Endothelial cell (in vitro differentiated cells): Measurements from ENCODE around the gene SCAMP1. TPM values are rescaled to one million over a fixed set of nuclear protein-coding genes. Genes with fewer than 3 reads are reported as not detected.
A peak's percentile ranks its signal among the peaks of the same experiment; 100 is the strongest.
"Not testable (repeated sequence)": the region's sequence is repeated elsewhere in the genome, so short reads cannot be mapped to it uniquely, and the experiment has no call there.

Source experiments
- DNase-seq: peaks from one replicate; pipeline ENCODE4 v3.0.0; 2021; ENCODE audit warnings: low spot score
- H3K27ac Mint-ChIP-seq: one replicate; pipeline ENCODE4 v1.8.0; 2021; ENCODE audit warnings: mixed read lengths, inconsistent platforms; ENCODE audit not compliant: unreplicated experiment
- H3K27me3 Mint-ChIP-seq: one replicate; pipeline ENCODE4 v1.8.0; 2021; ENCODE audit warnings: mild to moderate bottlenecking, moderate library complexity, mixed read lengths, inconsistent platforms; ENCODE audit not compliant: unreplicated experiment
- H3K36me3 Mint-ChIP-seq: one replicate; pipeline ENCODE4 v1.8.0; 2021; ENCODE audit warnings: mild to moderate bottlenecking, low read depth, mixed read lengths, inconsistent platforms; ENCODE audit not compliant: unreplicated experiment
- H3K4me1 Mint-ChIP-seq: one replicate; pipeline ENCODE4 v1.8.0; 2021; ENCODE audit warnings: mild to moderate bottlenecking, mixed read lengths, inconsistent platforms; ENCODE audit not compliant: unreplicated experiment
- H3K4me3 Mint-ChIP-seq: one replicate; pipeline ENCODE4 v1.8.0; 2021; ENCODE audit warnings: mild to moderate bottlenecking, mixed read lengths, inconsistent platforms; ENCODE audit not compliant: unreplicated experiment
- H3K9me3 Mint-ChIP-seq: one replicate; pipeline ENCODE4 v1.8.0; 2021; ENCODE audit warnings: mixed read lengths, inconsistent platforms; ENCODE audit not compliant: unreplicated experiment
- total RNA-seq: library from RNA; stranded (reverse); fragmentation: NEBNext Ultra II Directional; extraction: Animal tissue kit (Norgen Biotek cat#: 25700); gene quantifications from one replicate; pipeline ENCODE4 v1.2.1, GENCODE V29; 2021; ENCODE audit not compliant: unreplicated experiment
- TF ChIP-seq, protein P1 (sequence below): fragments of 200-600 bp; sonication (generic); IDR thresholded peaks from one replicate; pipeline ENCODE4 v1.5.0; 2021; ENCODE audit warnings: antibody characterized with exemption; ENCODE audit not compliant: unreplicated experiment

Gene SCAMP1
- total RNA-seq, 1 donor from 2014 or later: 30.6 TPM

DNA sequence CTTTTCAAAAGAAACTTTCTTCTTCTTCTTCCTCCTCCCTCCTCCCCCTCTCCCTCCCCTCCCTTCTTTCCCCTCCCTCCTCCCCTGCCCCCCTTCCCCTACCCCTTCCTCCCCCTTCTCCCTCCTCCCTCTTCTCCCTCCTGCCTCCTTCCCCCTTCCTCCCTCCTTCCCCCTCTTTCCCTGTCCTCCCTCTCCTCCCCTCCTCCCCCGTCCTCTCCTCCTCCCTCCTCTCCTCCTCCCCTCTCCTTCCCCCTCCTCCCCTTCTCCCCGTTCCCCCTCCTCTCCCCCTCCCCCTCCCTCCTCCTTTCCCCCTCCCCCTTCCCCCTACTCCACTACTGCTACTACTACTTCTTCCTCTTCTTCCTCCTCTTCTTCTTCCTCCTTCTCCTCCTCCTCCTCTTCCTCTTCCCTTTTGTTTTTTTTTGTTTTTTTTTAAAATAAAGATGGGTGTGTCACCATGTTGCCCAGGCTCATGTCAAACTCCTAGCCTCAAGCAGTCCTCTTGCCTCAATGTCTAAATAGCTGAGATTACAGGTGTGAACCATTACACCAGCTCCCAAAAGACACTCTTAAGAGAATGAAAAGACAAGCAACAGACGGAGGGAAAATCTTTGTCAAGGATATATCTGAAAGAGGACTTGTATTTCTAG lies 87.5 kb downstream of the SCAMP1 start:
- Mint-ChIP-seq H3K27me3 (peaks cover 1% of the 10 kb centered on the region), H3K9me3 (no peaks in the 10 kb centered on the region), H3K36me3 (peaks cover 4% of the 10 kb centered on the region), H3K27ac (no peak overlapping the region), H3K4me1 (no peaks in the 10 kb centered on the region), H3K4me3 (no peak overlapping the region)
- TF ChIP-seq, protein P1, sequence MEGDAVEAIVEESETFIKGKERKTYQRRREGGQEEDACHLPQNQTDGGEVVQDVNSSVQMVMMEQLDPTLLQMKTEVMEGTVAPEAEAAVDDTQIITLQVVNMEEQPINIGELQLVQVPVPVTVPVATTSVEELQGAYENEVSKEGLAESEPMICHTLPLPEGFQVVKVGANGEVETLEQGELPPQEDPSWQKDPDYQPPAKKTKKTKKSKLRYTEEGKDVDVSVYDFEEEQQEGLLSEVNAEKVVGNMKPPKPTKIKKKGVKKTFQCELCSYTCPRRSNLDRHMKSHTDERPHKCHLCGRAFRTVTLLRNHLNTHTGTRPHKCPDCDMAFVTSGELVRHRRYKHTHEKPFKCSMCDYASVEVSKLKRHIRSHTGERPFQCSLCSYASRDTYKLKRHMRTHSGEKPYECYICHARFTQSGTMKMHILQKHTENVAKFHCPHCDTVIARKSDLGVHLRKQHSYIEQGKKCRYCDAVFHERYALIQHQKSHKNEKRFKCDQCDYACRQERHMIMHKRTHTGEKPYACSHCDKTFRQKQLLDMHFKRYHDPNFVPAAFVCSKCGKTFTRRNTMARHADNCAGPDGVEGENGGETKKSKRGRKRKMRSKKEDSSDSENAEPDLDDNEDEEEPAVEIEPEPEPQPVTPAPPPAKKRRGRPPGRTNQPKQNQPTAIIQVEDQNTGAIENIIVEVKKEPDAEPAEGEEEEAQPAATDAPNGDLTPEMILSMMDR: no peak
- DNase-seq: no peak

DNA sequence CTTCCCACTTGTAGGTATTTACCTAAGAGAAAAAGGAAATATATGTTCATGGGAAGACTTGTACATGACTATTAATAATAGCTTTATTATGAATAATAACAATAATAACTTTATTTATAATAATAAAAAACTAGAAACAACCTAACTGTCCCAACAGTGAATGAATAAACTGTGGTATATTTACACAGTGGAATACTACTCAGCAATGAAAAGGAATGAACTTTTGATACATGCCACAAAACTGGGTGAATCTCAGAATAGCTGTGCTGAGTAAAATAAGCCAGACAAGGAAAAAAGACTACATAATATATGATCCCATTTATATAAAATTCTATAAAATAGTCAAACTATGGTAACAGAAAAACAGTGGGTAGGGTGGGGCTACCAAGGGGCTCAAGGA lies 88.7 kb downstream of the SCAMP1 start:
- H3K9me3 Mint-ChIP-seq: no peaks in the 10 kb centered on the region
- no peak overlapping the region for H3K4me3 Mint-ChIP-seq
- no peaks in the 10 kb centered on the region for H3K4me1 Mint-ChIP-seq
- TF ChIP-seq, protein P1: no peak
- H3K27ac Mint-ChIP-seq: no peak overlapping the region
- peaks cover 4% of the 10 kb centered on the region for H3K36me3 Mint-ChIP-seq
- H3K27me3 Mint-ChIP-seq: peaks cover 1% of the 10 kb centered on the region
- no peak for DNase-seq

DNA sequence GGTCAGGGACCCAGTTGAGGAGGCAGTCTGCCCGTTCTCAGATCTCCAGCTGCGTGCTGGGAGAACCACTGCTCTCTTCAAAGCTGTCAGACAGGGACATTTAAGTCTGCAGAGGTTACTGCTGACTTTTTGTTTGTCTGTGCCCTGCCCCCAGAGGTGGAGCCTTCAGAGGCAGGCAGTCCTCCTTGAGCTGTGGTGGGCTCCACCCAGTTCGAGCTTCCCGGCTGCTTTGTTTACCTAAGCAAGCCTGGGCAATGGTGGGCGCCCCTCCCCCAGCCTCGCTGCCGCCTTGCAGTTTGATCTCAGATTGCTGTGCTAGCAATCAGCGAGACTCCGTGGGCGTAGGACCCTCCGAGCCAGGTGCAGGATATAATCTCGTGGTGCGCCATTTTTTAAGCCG lies 97.1 kb downstream of the SCAMP1 start:
- not testable (repeated sequence) for H3K9me3 Mint-ChIP-seq, H3K27me3 Mint-ChIP-seq
- H3K27ac Mint-ChIP-seq: peak overlapping the region; percentile 66

DNA sequence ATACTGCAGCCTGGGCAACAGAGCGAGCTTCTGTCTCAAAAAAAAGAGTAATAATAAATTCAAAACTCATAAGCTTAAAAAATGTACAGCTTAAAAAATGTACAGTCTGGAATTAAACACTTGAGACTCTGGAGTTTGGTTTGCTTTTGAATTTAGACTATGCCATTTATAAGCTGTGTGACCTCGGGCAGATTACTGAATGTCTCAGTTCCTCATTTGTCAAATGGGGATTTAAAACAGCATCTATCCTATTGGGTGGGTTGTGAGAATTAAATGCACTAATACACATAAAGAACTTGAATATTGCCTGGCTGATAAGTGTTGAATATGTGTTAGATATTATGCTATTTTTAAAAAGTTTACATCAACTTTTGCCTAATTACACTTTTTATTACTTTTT lies 98.4 kb downstream of the SCAMP1 start:
- TF ChIP-seq, protein P1: no peak
- no peaks in the 10 kb centered on the region for H3K9me3 Mint-ChIP-seq
- DNase-seq: no peak
- H3K4me1 Mint-ChIP-seq: peaks cover 3% of the 10 kb centered on the region
- no peak overlapping the region for H3K4me3 Mint-ChIP-seq
- peaks cover 24% of the 10 kb centered on the region for H3K36me3 Mint-ChIP-seq
- H3K27ac Mint-ChIP-seq: no peak overlapping the region
- no peaks in the 10 kb centered on the region for H3K27me3 Mint-ChIP-seq

More for the DNA sequence above, 97.1 kb downstream of the SCAMP1 start:
- not testable (repeated sequence) for DNase-seq, H3K4me3 Mint-ChIP-seq, H3K4me1 Mint-ChIP-seq
- peaks cover 24% of the 10 kb centered on the region for H3K36me3 Mint-ChIP-seq

DNA sequence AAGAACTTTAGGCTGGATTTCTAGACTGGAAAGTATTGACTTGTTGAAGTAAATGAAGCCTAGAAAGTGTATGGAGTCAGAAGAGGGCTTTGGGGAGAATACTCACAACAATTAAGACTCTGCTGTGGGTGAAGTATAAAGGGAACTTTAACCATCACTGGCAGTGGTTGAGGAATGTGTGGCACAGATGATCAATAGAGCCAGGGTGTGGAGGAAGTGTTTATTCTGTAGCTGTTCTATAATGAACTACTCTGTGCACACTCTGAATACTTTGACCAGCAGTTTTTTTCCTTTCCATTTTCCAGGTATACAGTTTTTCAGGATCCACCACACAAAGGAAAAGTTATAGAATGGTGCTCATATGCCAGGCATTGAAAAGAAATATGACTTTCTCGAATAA lies 106.7 kb downstream of the SCAMP1 start:
- Mint-ChIP-seq H3K9me3 (no peaks in the 10 kb centered on the region), H3K4me3 (no peak overlapping the region), H3K27me3 (peaks cover 2% of the 10 kb centered on the region), H3K27ac (no peak overlapping the region), H3K36me3 (no peaks in the 10 kb centered on the region), H3K4me1 (no peaks in the 10 kb centered on the region)
- TF ChIP-seq, protein P1: no peak
- no peak for DNase-seq
